GM18867 (cell line): ENCODE results near the gene RIC8B.

Source experiments
- ATAC-seq: cut with Tn5 transposase; IDR thresholded peaks from one replicate; pipeline ENCODE4 v1.9.1; 2021; ENCODE audit warnings: mild to moderate bottlenecking, moderate library complexity; ENCODE audit not compliant: unreplicated experiment

The RIC8B gene

GRCh38 chr12:106865683-106866082, 91.2 kb downstream of the RIC8B start:
- ATAC-seq = no peak

- ATAC-seq = no peak
These were observed 92.1 kb downstream of the RIC8B start for GRCh38 chr12:106866426-106867080.

GRCh38 chr12:106867651-106868050, 93.2 kb downstream of the RIC8B start:
- ATAC-seq = no peak

- ATAC-seq = no peak
These were observed 94.7 kb downstream of the RIC8B start for GRCh38 chr12:106868982-106869700.

GRCh38 chr12:106870116-106870515, 95.6 kb downstream of the RIC8B start:
- no peak for ATAC-seq

- no peak for ATAC-seq
These were observed 97.0 kb downstream of the RIC8B start for GRCh38 chr12:106871477-106871876.

- ATAC-seq = no peak
These were observed 99.5 kb downstream of the RIC8B start for GRCh38 chr12:106873983-106874382.

- no peak for ATAC-seq
These were observed 104.3 kb downstream of the RIC8B start for GRCh38 chr12:106878804-106879203.

- ATAC-seq = no peak
These were observed 105.1 kb downstream of the RIC8B start for GRCh38 chr12:106879612-106880011.

- ATAC-seq = no peak
These were observed 108.9 kb downstream of the RIC8B start for GRCh38 chr12:106883426-106883825.

- ATAC-seq = no peak
These were observed 110.5 kb downstream of the RIC8B start for GRCh38 chr12:106885026-106885425.

GRCh38 chr12:106885541-106886249, 111.2 kb downstream of the RIC8B start:
- no peak for ATAC-seq

- no peak for ATAC-seq
These were observed 112.5 kb downstream of the RIC8B start for GRCh38 chr12:106886932-106887331.

GRCh38 chr12:106888348-106888970, 114.0 kb downstream of the RIC8B start:
- no peak for ATAC-seq

GRCh38 chr12:106889326-106889725, 114.8 kb downstream of the RIC8B start:
- no peak for ATAC-seq

GRCh38 chr12:106889950-106890626, 115.6 kb downstream of the RIC8B start:
- no peak for ATAC-seq

GRCh38 chr12:106892075-106892474, 117.6 kb downstream of the RIC8B start:
- ATAC-seq = no peak

- ATAC-seq = no peak
These were observed 119.0 kb downstream of the RIC8B start for GRCh38 chr12:106893451-106893850.

- ATAC-seq = no peak
These were observed 120.3 kb downstream of the RIC8B start for GRCh38 chr12:106894774-106895173.

GRCh38 chr12:106896603-106897002, 122.1 kb downstream of the RIC8B start:
- ATAC-seq = no peak

GRCh38 chr12:106897082-106897481, 122.6 kb downstream of the RIC8B start:
- no peak for ATAC-seq
